Measurements from ENCODE around the gene SLC45A1. TPM values are rescaled to one million over a fixed set of nuclear protein-coding genes. Genes with fewer than 3 reads are reported as not detected.

The SLC45A1 gene
- total RNA-seq, 2 donors from 2014 or later = 4.4 to 6.0 TPM

DNA sequence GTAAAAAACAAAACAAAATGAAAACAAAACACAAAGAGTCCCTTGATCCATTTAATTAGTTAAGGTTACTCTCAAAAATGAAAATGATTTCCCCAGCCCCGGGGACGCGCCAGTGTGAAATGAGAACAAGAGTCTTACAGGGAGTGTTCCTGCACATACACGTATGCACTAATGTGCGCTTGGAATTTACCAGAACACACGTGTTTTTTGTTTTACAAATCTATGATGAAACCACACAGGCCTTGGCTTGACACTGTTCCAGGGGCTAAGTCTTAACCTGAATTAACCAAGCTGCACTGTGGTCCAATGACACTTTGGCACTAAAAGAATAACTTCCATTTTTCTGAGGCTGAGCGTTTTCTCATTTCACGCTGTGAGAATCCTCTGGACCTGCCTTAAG, 63.7 kb downstream of the SLC45A1 start:
- no peak overlapping the region for H3K4me3 ChIP-seq
- no peaks in the 10 kb centered on the region for H3K9me3 ChIP-seq
- DNase-seq (ENCODE audit: low spot score) (no peak), ATAC-seq (ENCODE audit: insufficient number of reproducible peaks, low FRiP score, low read depth) (no peak)
- TF ChIP-seq, protein P1, sequence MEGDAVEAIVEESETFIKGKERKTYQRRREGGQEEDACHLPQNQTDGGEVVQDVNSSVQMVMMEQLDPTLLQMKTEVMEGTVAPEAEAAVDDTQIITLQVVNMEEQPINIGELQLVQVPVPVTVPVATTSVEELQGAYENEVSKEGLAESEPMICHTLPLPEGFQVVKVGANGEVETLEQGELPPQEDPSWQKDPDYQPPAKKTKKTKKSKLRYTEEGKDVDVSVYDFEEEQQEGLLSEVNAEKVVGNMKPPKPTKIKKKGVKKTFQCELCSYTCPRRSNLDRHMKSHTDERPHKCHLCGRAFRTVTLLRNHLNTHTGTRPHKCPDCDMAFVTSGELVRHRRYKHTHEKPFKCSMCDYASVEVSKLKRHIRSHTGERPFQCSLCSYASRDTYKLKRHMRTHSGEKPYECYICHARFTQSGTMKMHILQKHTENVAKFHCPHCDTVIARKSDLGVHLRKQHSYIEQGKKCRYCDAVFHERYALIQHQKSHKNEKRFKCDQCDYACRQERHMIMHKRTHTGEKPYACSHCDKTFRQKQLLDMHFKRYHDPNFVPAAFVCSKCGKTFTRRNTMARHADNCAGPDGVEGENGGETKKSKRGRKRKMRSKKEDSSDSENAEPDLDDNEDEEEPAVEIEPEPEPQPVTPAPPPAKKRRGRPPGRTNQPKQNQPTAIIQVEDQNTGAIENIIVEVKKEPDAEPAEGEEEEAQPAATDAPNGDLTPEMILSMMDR (IDR thresholded peaks at IDR 0.05) = no peak
- H3K27ac ChIP-seq = no peak overlapping the region
- no peaks in the 10 kb centered on the region for H3K36me3 ChIP-seq
- peaks cover 45 to 87% of the 10 kb centered on the region in 2 donors for H3K4me1 ChIP-seq (ENCODE audit: control insufficient read depth in 1 of 2, low read depth in 2 of 2)
- H3K27me3 ChIP-seq (replicated peaks; ENCODE audit: insufficient read depth) = no peaks in the 10 kb centered on the region

DNA sequence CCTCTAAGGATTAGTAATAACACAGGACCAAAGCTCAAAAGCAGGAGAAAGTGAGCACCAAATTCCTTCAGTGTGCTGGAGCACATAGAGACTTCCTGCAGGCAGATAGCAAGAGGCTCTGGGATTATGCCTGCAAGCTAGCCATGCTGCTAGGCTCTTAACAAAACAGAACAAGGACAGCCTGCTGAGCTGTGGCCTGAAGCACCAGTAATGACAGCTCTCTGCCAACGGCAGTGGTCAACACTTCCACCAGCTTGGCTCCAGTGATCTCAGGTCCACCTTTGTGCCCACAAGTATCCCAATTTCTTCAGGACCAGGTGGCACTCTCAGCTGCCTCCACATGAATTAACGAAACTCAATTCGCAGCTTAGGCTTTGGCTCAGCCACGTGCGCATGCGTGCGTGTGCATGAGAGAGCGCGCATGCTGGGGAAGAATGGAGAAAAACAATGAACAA, 64.2 kb downstream of the SLC45A1 start:
- Histone ChIP-seq H3K4me1 (ENCODE audit: control insufficient read depth in 1 of 2, low read depth in 2 of 2) (peaks cover 45 to 91% of the 10 kb centered on the region in 2 donors), H3K27ac (no peak overlapping the region), H3K4me3 (no peak overlapping the region), H3K9me3 (no peaks in the 10 kb centered on the region), H3K36me3 (no peaks in the 10 kb centered on the region), H3K27me3 (replicated peaks; ENCODE audit: insufficient read depth) (no peaks in the 10 kb centered on the region)
- DNase-seq (ENCODE audit: low spot score) (no peak), ATAC-seq (ENCODE audit: insufficient number of reproducible peaks, low FRiP score, low read depth) (no peak)
- TF ChIP-seq, protein P1 (IDR thresholded peaks at IDR 0.05) = no peak

DNA sequence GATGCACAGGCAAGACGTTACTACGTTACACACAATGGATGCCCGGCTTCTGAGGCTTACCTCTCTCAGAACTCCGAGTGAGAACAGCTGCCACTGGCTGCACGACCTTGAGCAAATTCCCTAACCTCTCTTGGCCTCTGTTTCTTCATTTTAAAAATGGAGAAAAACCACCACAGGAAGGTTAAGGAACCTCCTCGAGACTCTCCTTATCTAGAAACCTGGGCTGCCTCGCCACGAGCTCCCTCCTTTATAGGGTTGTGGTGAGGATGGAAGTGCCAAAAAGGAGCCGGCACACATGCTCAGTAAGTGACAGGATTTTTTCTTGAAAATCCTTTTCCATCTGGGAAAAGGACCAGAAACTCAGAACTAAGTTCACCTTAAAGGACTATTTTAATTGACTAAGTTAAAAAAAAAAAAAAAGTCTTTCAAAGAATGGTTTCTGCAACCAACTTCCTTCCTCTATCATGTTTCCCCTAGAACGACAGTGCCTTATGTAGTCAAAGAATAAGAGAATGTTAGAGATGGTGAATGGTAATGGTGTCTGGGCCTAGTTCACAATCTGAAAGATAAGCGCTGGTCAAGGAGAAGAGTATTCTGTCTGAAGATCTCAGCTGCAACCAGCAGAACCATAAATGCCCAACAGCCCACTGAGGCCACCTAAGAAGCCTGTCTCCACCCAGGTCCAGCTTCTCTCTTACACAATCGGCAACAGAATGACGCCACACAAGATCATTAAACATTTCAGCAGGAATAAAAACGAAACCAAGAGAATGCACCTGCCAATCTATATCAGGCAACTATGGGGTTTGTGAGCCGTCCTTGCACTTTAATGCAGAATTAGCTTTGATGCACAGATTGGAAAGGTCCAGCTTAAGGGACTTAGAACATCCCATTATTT, 64.9 kb downstream of the SLC45A1 start:
- no peak for ATAC-seq (ENCODE audit: insufficient number of reproducible peaks, low FRiP score, low read depth)

DNA sequence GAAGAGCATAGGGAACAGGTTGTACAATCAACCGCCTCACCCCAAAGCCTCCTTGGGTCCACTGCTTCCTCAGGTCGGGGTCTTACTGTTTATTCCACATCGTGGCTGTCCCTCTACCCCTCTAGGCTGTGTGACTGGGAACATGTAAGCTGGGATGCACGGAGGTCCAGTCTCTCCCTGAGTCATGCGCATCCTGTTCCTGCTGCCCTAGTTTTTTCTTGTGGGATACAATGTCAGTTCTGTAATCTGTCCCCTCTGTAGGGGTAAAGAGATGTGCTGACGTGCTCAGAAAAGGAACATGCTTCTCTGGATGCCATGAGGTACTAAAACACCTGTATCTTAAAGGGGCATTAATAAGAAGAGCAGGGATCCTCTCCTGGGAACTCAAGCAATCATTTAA, 66.2 kb downstream of the SLC45A1 start:
- H3K4me3 ChIP-seq = no peak overlapping the region
- H3K36me3 ChIP-seq = no peaks in the 10 kb centered on the region
- ATAC-seq (ENCODE audit: insufficient number of reproducible peaks, low FRiP score, low read depth) (no peak), DNase-seq (ENCODE audit: low spot score) (no peak)
- H3K9me3 ChIP-seq = no peaks in the 10 kb centered on the region
- no peak overlapping the region for H3K27ac ChIP-seq
- H3K27me3 ChIP-seq (replicated peaks; ENCODE audit: insufficient read depth) = no peaks in the 10 kb centered on the region
- peaks cover 35 to 82% of the 10 kb centered on the region in 2 donors for H3K4me1 ChIP-seq (ENCODE audit: control insufficient read depth in 1 of 2, low read depth in 2 of 2)
- TF ChIP-seq, protein P1 (IDR thresholded peaks at IDR 0.05) = no peak

More for the DNA sequence above, 64.9 kb downstream of the SLC45A1 start:
- Histone ChIP-seq H3K4me1 (ENCODE audit: control insufficient read depth in 1 of 2, low read depth in 2 of 2) (peaks cover 45 to 93% of the 10 kb centered on the region in 2 donors), H3K27ac (peak overlapping the region in 1 of 2 donors; percentile 49), H3K9me3 (no peaks in the 10 kb centered on the region), H3K36me3 (no peaks in the 10 kb centered on the region), H3K27me3 (replicated peaks; ENCODE audit: insufficient read depth) (no peaks in the 10 kb centered on the region), H3K4me3 (no peak overlapping the region)
- no peak for DNase-seq (ENCODE audit: low spot score)
- TF ChIP-seq, protein P1 (IDR thresholded peaks at IDR 0.05) = no peak

DNA sequence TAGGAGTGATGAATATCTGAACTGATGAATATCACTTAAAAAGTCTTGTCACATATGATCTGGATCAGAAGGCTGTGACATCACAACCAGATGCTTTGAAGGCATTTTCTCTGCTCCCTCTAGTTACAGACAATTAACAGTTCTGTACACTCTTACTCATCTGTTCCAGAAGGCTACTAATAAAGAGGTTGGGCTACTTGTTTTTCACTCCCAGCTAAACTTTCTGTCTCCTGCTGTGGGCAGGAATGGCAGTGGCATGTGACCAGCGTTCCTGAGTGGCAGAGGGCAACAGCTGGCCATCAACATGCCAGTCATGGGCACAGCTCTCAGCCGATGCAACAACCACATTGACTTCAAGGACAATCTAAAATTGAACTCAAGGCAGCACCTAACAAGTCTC, 66.7 kb downstream of the SLC45A1 start:
- Histone ChIP-seq H3K4me1 (ENCODE audit: control insufficient read depth in 1 of 2, low read depth in 2 of 2) (peaks cover 33 to 77% of the 10 kb centered on the region in 2 donors), H3K9me3 (no peaks in the 10 kb centered on the region), H3K4me3 (no peak overlapping the region), H3K27me3 (replicated peaks; ENCODE audit: insufficient read depth) (no peaks in the 10 kb centered on the region), H3K36me3 (no peaks in the 10 kb centered on the region), H3K27ac (no peak overlapping the region)
- TF ChIP-seq, protein P1 (IDR thresholded peaks at IDR 0.05) = no peak
- no peak for DNase-seq (ENCODE audit: low spot score)
- ATAC-seq (ENCODE audit: insufficient number of reproducible peaks, low FRiP score, low read depth) = no peak
